HepG2 (cell line): ENCODE data around the gene DGCR8. TPM values are rescaled to one million over a fixed set of nuclear protein-coding genes. Genes with fewer than 3 reads are reported as not detected.
A peak's percentile ranks its signal among the peaks of the same experiment; 100 is the strongest.

Experiments
- ADNP ChIP-seq: sonication (generic); formaldehyde crosslinking; IDR thresholded peaks from 2 replicates; pipeline ENCODE4 v1.4.0; 2020; ENCODE audit warnings: missing genetic modification reagents
- ARNTL ChIP-seq: sonication (generic); formaldehyde crosslinking; IDR thresholded peaks from 2 replicates; pipeline ENCODE4 v1.4.0; 2020; ENCODE audit warnings: mild to moderate bottlenecking, missing genetic modification reagents
- CEBPB ChIP-seq: IDR thresholded peaks from 2 replicates; pipeline ENCODE4 v1.6.1; 2011; ENCODE audit warnings: low read depth, low read length, improper control_type of control experiment, borderline replicate concordance
- GATAD2A ChIP-seq: IDR thresholded peaks from 2 replicates; pipeline ENCODE4 v1.6.1; 2016
- MBD4 ChIP-seq: IDR thresholded peaks from 2 replicates; pipeline ENCODE4 v1.6.1; 2012; ENCODE audit warnings: low read length, inconsistent platforms, borderline replicate concordance
- MZF1 ChIP-seq: sonication (generic); formaldehyde crosslinking; IDR thresholded peaks from 2 replicates; pipeline ENCODE4 v1.8.1; 2023; ENCODE audit warnings: mild to moderate bottlenecking, missing genetic modification reagents, borderline replicate concordance
- NCOA2 ChIP-seq: sonication (generic); formaldehyde crosslinking; IDR thresholded peaks from 2 replicates; pipeline ENCODE4 v1.8.0; 2022; ENCODE audit warnings: inconsistent platforms
- NFKB2 ChIP-seq: sonication (generic); formaldehyde crosslinking; IDR thresholded peaks from 2 replicates; pipeline ENCODE4 v1.4.0; 2020; ENCODE audit warnings: missing genetic modification reagents, borderline replicate concordance
- NONO ChIP-seq, 2 experiments: fragments of 450-650 bp in 1 of 2; sonication (generic) in 1 of 2; formaldehyde crosslinking in 1 of 2; IDR thresholded peaks in 1 of 2; conservative IDR thresholded peaks in 1 of 2; 2 replicates each; pipeline versions ENCODE4 v1.6.1 to v1.8.0; 2017 to 2022; ENCODE audit warnings: mild to moderate bottlenecking in 1 of 2, missing genetic modification reagents in 1 of 2, moderate library complexity in 1 of 2
- RERE ChIP-seq: IDR thresholded peaks from 2 replicates; pipeline ENCODE4 v1.6.1; 2016; ENCODE audit warnings: low read depth, missing genetic modification reagents, missing compliant biosample characterization
- SRY ChIP-seq: sonication (generic); formaldehyde crosslinking; IDR thresholded peaks from 2 replicates; pipeline ENCODE4 v1.8.0; 2022; ENCODE audit warnings: mild to moderate bottlenecking, missing genetic modification reagents
- ZFP90 ChIP-seq: sonication (generic); formaldehyde crosslinking; IDR thresholded peaks from 2 replicates; pipeline ENCODE4 v1.8.0; 2022; ENCODE audit warnings: missing genetic modification reagents, mild to moderate bottlenecking, inconsistent platforms, borderline replicate concordance
- ZNF225 ChIP-seq: sonication (generic); formaldehyde crosslinking; IDR thresholded peaks from 2 replicates; pipeline ENCODE4 v1.4.0; 2020; ENCODE audit warnings: mild to moderate bottlenecking, missing genetic modification reagents
- ZNF318 ChIP-seq: sonication (generic); formaldehyde crosslinking; IDR thresholded peaks from 2 replicates; pipeline ENCODE4 v1.4.0; 2020; ENCODE audit warnings: mild to moderate bottlenecking, missing genetic modification reagents
- ZNF543 ChIP-seq: sonication (generic); formaldehyde crosslinking; IDR thresholded peaks from 2 replicates; pipeline ENCODE4 v1.4.0; 2020; ENCODE audit warnings: mild to moderate bottlenecking, missing genetic modification reagents
- ZNF768 ChIP-seq: sonication (generic); formaldehyde crosslinking; IDR thresholded peaks from 2 replicates; pipeline ENCODE4 v1.4.0; 2020; ENCODE audit warnings: missing genetic modification reagents
- polyA plus RNA-seq, 8 experiments: library from polyadenylated mRNA; depleted of rRNA in 3 of 8; stranded (reverse) in 7 of 8; unstranded in 1 of 8; fragments of >200 nt; fragmentation: Illumina TruSeq in 4 of 8; extraction: Trizol in 4 of 8; gene quantifications; 2 replicates each; pipeline versions ENCODE4 v1.2.1 to v1.2.3, GENCODE V29; 2011 to 2016; ENCODE audit warnings: low read depth in 4 of 8, missing spikeins in 1 of 8, mixed read lengths in 1 of 8; ENCODE audit not compliant: insufficient read depth in 1 of 8
- total RNA-seq, 5 experiments: library from RNA; depleted of rRNA; stranded (reverse); fragments of >200 nt; fragmentation: Illumina TruSeq; extraction: Trizol; gene quantifications; 2 replicates each; pipeline ENCODE4 v1.2.3, GENCODE V29; 2016; ENCODE audit warnings: low read depth in 1 of 5

DGCR8 gene
- total and polyA plus RNA-seq, 2 of the 13 experiments (the other 11 are each of a cell fraction or from before 2014, with no cell fraction given) = 10.2 to 23.2 TPM

GRCh38 chr22:20079745-20080444 lies at the start of gene DGCR8 (continued):
- TF ChIP-seq ARNTL (CRISPR knock-in tag) (peak; percentile 53), GATAD2A (CRISPR knock-in tag) (peak; percentile 67), ZNF543 (CRISPR knock-in tag) (peak; percentile 29; the same call in 1 of the 2 replicates), NCOA2 (CRISPR knock-in tag) (peak; percentile 77), MZF1 (CRISPR knock-in tag) (no peak), NFKB2 (CRISPR knock-in tag) (peak; percentile 68; the same call in 1 of the 2 replicates), RERE (CRISPR knock-in tag) (0 out of 2 replicates have a peak, but pooled peaks have one; percentile 31), SRY (no peak), ZNF768 (CRISPR knock-in tag) (peak; percentile 74; the same call in 1 of the 2 replicates), ADNP (CRISPR knock-in tag) (no peak), CEBPB (peak; percentile 61; the same call in 1 of the 2 replicates), MBD4 (no peak), ZFP90 (CRISPR knock-in tag) (0 out of 2 replicates have a peak, but pooled peaks have one; percentile 19), ZNF225 (CRISPR knock-in tag) (no peak), ZNF318 (CRISPR knock-in tag) (no peak), NONO (IDR thresholded peaks at IDR 0.05) (no peak), NONO (CRISPR knock-in tag; conservative IDR thresholded peaks at IDR 0.05) (peak; percentile 88)
